GM12878 (cell line): ENCODE data around the gene CHD9.

ENCODE experiments used
- CEBPB ChIP-seq, 2 experiments: fragments of 150-350 bp in 1 of 2; IDR thresholded peaks; 2 replicates each; pipeline ENCODE4 v1.6.1; 2012 to 2014; ENCODE audit warnings: low read depth in 2 of 2, low read length in 2 of 2, borderline replicate concordance in 1 of 2, inconsistent platforms in 1 of 2
- MTA3 ChIP-seq: IDR thresholded peaks from 2 replicates; pipeline ENCODE4 v1.6.1; 2012; ENCODE audit warnings: low read length, inconsistent platforms, borderline replicate concordance
- RAD21 ChIP-seq: IDR thresholded peaks from 2 replicates; pipeline ENCODE4 v1.6.1; 2011; ENCODE audit warnings: mild to moderate bottlenecking, low read depth, low read length, moderate library complexity; ENCODE audit not compliant: insufficient read depth
- TF ChIP-seq, protein P1 (sequence below), 3 experiments: IDR thresholded peaks in 2 of 3; conservative IDR thresholded peaks in 1 of 3; 2 replicates each; pipeline ENCODE4 v1.5.1; 2011; ENCODE audit warnings: low read depth in 3 of 3, low read length in 3 of 3, mild to moderate bottlenecking in 3 of 3, control low read depth in 2 of 3, moderate library complexity in 2 of 3, inconsistent platforms in 1 of 3, mixed read lengths in 1 of 3; ENCODE audit not compliant: control insufficient read depth in 2 of 3, insufficient read depth in 1 of 3; ENCODE audit errors: extremely low read depth in 1 of 3
- TF ChIP-seq, protein P2 (sequence below): IDR thresholded peaks from 2 replicates; pipeline ENCODE4 v1.6.1; 2011; ENCODE audit warnings: borderline replicate concordance, low read depth, mild to moderate bottlenecking, moderate library complexity, mixed read lengths, low read length; ENCODE audit not compliant: insufficient read depth; ENCODE audit errors: extremely low read length

- TF ChIP-seq, protein P1, sequence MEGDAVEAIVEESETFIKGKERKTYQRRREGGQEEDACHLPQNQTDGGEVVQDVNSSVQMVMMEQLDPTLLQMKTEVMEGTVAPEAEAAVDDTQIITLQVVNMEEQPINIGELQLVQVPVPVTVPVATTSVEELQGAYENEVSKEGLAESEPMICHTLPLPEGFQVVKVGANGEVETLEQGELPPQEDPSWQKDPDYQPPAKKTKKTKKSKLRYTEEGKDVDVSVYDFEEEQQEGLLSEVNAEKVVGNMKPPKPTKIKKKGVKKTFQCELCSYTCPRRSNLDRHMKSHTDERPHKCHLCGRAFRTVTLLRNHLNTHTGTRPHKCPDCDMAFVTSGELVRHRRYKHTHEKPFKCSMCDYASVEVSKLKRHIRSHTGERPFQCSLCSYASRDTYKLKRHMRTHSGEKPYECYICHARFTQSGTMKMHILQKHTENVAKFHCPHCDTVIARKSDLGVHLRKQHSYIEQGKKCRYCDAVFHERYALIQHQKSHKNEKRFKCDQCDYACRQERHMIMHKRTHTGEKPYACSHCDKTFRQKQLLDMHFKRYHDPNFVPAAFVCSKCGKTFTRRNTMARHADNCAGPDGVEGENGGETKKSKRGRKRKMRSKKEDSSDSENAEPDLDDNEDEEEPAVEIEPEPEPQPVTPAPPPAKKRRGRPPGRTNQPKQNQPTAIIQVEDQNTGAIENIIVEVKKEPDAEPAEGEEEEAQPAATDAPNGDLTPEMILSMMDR (IDR thresholded peaks at IDR 0.05 in 2 of 3, conservative IDR thresholded peaks at IDR 0.05 in 1 of 3; ENCODE audit: control insufficient read depth in 2 of 3, extremely low read depth in 1 of 3, insufficient read depth in 1 of 3, low read depth in 3 of 3, low read length in 3 of 3), result no peak
- no peak for TF ChIP-seq MTA3
- no peak for TF ChIP-seq RAD21
- TF ChIP-seq CEBPB (IDR thresholded peaks at IDR 0.05; ENCODE audit: borderline replicate concordance in 1 of 2, low read depth in 2 of 2, low read length in 2 of 2), result no peak
- TF ChIP-seq, protein P2, sequence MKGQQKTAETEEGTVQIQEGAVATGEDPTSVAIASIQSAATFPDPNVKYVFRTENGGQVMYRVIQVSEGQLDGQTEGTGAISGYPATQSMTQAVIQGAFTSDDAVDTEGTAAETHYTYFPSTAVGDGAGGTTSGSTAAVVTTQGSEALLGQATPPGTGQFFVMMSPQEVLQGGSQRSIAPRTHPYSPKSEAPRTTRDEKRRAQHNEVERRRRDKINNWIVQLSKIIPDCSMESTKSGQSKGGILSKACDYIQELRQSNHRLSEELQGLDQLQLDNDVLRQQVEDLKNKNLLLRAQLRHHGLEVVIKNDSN, result no peak
These were observed 315.1 kb downstream of the CHD9 start for GRCh38 chr16:53369921-53370320.
